ENCODE data around the gene TRIO. TPM values are rescaled to one million over a fixed set of nuclear protein-coding genes. Genes with fewer than 3 reads are reported as not detected.

Gene TRIO
- total and polyA plus RNA-seq, 10 of the 15 experiments (the other 5 are each of a cell fraction or from before 2014, with no cell fraction given), result 5.1 to 96.4 (median 44.6) TPM

GRCh38 chr5:14347522-14347921, 204.4 kb downstream of the TRIO start:
- SMC1A ChIA-PET (ENCODE audit: uncharacterized antibody, unreplicated experiment), result no interaction called here

More at GRCh38 chr5:14347522-14347921, 204.4 kb downstream of the TRIO start:
- Histone ChIP-seq H4K20me1 (ENCODE audit: control insufficient read depth, insufficient read depth) (no peaks in the 10 kb centered on the region), H3K36me3 (ENCODE audit: control insufficient read depth in 2 of 2, insufficient read depth in 2 of 2, low read length in 1 of 2) (peaks cover 0 to 5% of the 10 kb centered on the region in 2 experiments; a peak in 2 of 4 replicates), H3K9me3 (replicated peaks; ENCODE audit: control insufficient read depth, insufficient read depth, low read length) (no peaks in the 10 kb centered on the region), H2AFZ (ENCODE audit: control insufficient read depth, low read depth, low read length) (no peak overlapping the region), H3K4me2 (ENCODE audit: control insufficient read depth, insufficient read depth) (no peak overlapping the region), H3K4me3 (no peak overlapping the region), H3K4me1 (ENCODE audit: control insufficient read depth, insufficient read depth, low read length) (peaks cover 4% of the 10 kb centered on the region; the same call in 1 of the 2 replicates), H3K27me3 (replicated peaks in 1 of 2; ENCODE audit: control insufficient read depth in 2 of 2, insufficient read depth in 2 of 2, low read length in 1 of 2) (no peaks in the 10 kb centered on the region), H3K27ac (ENCODE audit: control insufficient read depth, insufficient read depth) (no peak overlapping the region), H3K9ac (ENCODE audit: control insufficient read depth, insufficient read depth, low read length) (no peak overlapping the region), H3K79me2 (ENCODE audit: control insufficient read depth, insufficient read depth, low read length) (no peaks in the 10 kb centered on the region)
- ChIA-PET CTCF (no interaction called here), POLR2A (no interaction called here), RAD21 (ENCODE audit: unreplicated experiment) (no interaction called here)
- in situ Hi-C loops (cut with MboI), result no loop called here
- intact Hi-C loops (cut with micrococcal nuclease; ENCODE audit: unreplicated experiment), result no loop called here
- 80% methylated on average over 7 of the region's 7 CpGs for WGBS (ENCODE audit: insufficient coverage, insufficient replicate concordance, low lambda C conversion rate, missing lambda C conversion rate)
- TF ChIP-seq MEF2B (IDR thresholded peaks at IDR 0.05; ENCODE audit: partially characterized antibody, poor library complexity, severe bottlenecking), result no peak
- no peak for TF ChIP-seq ZBED1 (IDR thresholded peaks at IDR 0.05; ENCODE audit: borderline replicate concordance)
- TF ChIP-seq CHD4 (IDR thresholded peaks at IDR 0.05), result no peak
- no peak for TF ChIP-seq NR2F1 (conservative IDR thresholded peaks at IDR 0.05)
- TF ChIP-seq ATF2 (IDR thresholded peaks at IDR 0.05; ENCODE audit: low read length), result no peak
- TF ChIP-seq ZNF687 (IDR thresholded peaks at IDR 0.05), result no peak
- TF ChIP-seq STAT1 (conservative IDR thresholded peaks at IDR 0.05), result no peak
- TF ChIP-seq CBFB (IDR thresholded peaks at IDR 0.05; ENCODE audit: low read depth), result no peak
- TF ChIP-seq ASH2L (IDR thresholded peaks at IDR 0.05; ENCODE audit: borderline replicate concordance, low read depth), result no peak
- no peak for TF ChIP-seq TCF3 (IDR thresholded peaks at IDR 0.05; ENCODE audit: borderline replicate concordance, insufficient read depth, low read depth, low read length)
- TF ChIP-seq YY1 (IDR thresholded peaks at IDR 0.05; ENCODE audit: low read depth, low read length), result no peak
- TF ChIP-seq BHLHE40 (IDR thresholded peaks at IDR 0.05; ENCODE audit: borderline replicate concordance in 1 of 2, low read depth in 2 of 2, low read length in 1 of 2), result no peak
- TF ChIP-seq SMAD5 (IDR thresholded peaks at IDR 0.05; ENCODE audit: low read depth), result no peak
- ATAC-seq (no peak), FAIRE-seq (no peak), DNase-seq (ENCODE audit: low read depth, low spot score) (no peak)
- BruUV-seq (replicated peaks), result no TSS peak
